Lung (tissue), 12 donors: ENCODE results near the gene RTL5. TPM values are rescaled to one million over a fixed set of nuclear protein-coding genes. Genes with fewer than 3 reads are reported as not detected.

Experiments used
- ATAC-seq: fragments of 200-7000 bp; cut with Tn5 transposase; one replicate; pipeline ENCODE4 v1.9.1; 2020; ENCODE audit warnings: moderate number of reproducible peaks; ENCODE audit not compliant: insufficient read depth, low FRiP score
- DNase-seq, 3 donors: peaks; one replicate each; pipeline ENCODE4 v3.0.0-alpha.2; 2013 to 2017
- H3K27ac ChIP-seq, 2 donors: one replicate each; pipeline ENCODE4 v1.5.1; 2013; ENCODE audit warnings: mild to moderate bottlenecking in 2 of 2, moderate library complexity in 2 of 2, control low read depth in 1 of 2, inconsistent platforms in 1 of 2, low read depth in 1 of 2, low read length in 1 of 2
- H3K27me3 ChIP-seq, 3 donors: one replicate each; pipeline ENCODE4 v1.5.1; 2013; ENCODE audit warnings: low read length in 2 of 3; ENCODE audit not compliant: control insufficient read depth in 3 of 3, insufficient read depth in 3 of 3
- H3K36me3 ChIP-seq, 4 donors: one replicate each; pipeline ENCODE4 v1.5.1; 2013; ENCODE audit warnings: low read length in 4 of 4, mild to moderate bottlenecking in 1 of 4, moderate library complexity in 1 of 4; ENCODE audit not compliant: control insufficient read depth in 4 of 4, insufficient read depth in 4 of 4
- H3K4me1 ChIP-seq, 5 donors: one replicate each; pipeline ENCODE4 v1.5.1; 2013; ENCODE audit warnings: low read length in 5 of 5, mild to moderate bottlenecking in 2 of 5, moderate library complexity in 1 of 5; ENCODE audit not compliant: control insufficient read depth in 5 of 5, insufficient read depth in 5 of 5
- H3K4me3 ChIP-seq: one replicate; pipeline ENCODE4 v1.5.1; 2013; ENCODE audit warnings: mild to moderate bottlenecking, control low read depth, moderate library complexity
- H3K9ac ChIP-seq, 2 donors: one replicate each; pipeline ENCODE4 v1.5.1; 2013; ENCODE audit warnings: low read length in 2 of 2, control low read depth in 1 of 2; ENCODE audit not compliant: insufficient read depth in 1 of 2
- H3K9me3 ChIP-seq, 4 donors: one replicate each; pipeline ENCODE4 v1.5.1; 2013; ENCODE audit warnings: low read length in 3 of 4, mild to moderate bottlenecking in 1 of 4, moderate library complexity in 1 of 4; ENCODE audit not compliant: control insufficient read depth in 4 of 4, insufficient read depth in 3 of 4
- WGBS, 2 donors: extraction: QIAGEN DNeasy Blood & Tissue Kit; methylation state at CpG; one replicate each; pipeline ENCODE4 v1.1.7; 2013; 5-methylcytosine and 5-hydroxymethylcytosine counted together
- polyA plus RNA-seq, 2 donors: library from polyadenylated mRNA; stranded (reverse); fragments of 200-250 nt; gene quantifications; one replicate each; pipeline ENCODE4 v1.2.1, GENCODE V29; 2013
- total RNA-seq, 2 donors: library from RNA; depleted of rRNA in 1 of 2; stranded (reverse); fragments of >200 nt in 1 of 2; gene quantifications; one replicate each; pipeline ENCODE4 v1.2.1, GENCODE V29; 2014 to 2021
- TF ChIP-seq, protein P1 (sequence below): IDR thresholded peaks from 2 replicates; pipeline ENCODE4 v1.5.1; 2012; ENCODE audit warnings: mild to moderate bottlenecking; ENCODE audit errors: control extremely low read depth, extremely low read depth
- donor health status: control.
- donor health status: control.
- donor health status: Bipolar disorder and iron deficiency.
- donor health status: healthy.
- donor health status: DM: yes; HTN: yes; CAD: no.

RTL5 gene
- total and polyA plus RNA-seq, 4 donors, result 2.8 to 8.3 (median 5.6) TPM

DNA sequence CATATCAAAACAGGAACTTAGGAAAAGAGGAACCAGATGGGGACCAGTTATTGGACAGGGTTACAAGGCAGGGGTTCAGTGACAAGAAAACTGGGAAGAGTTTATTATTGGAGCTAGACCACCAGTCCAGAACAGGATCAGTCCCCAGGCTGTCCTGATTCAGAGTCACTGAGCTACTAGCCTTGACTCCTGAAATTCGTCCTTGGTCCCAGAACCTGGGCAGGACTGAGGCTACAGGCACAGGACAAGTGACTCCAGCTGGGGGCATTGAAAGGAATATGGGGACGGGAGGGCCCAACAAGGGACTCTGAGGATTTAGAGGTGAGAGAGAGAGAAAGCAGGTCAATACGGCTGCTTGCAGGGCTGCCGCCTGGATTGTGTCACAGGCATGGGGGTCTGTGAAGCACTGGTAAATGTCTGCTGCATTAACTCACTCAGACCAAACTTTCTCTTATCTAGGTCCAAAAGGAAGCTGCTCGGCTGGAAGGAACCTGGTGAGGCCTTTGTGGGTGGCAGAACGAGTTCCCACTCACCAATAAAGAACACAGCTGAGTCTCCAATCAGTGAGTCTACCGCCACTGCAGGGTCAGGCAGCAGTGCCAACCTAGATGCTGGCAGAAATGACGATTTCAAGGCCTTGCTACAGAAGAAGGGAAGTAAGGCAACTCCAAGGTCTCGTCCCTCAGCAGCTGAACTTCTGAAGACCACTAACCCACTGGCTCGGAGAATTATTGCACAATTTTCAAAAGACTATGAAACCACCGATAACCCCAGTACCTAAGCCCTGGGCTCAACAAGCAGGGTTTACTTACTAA, 11.3 kb upstream of the RTL5 start:
- TF ChIP-seq, protein P1, sequence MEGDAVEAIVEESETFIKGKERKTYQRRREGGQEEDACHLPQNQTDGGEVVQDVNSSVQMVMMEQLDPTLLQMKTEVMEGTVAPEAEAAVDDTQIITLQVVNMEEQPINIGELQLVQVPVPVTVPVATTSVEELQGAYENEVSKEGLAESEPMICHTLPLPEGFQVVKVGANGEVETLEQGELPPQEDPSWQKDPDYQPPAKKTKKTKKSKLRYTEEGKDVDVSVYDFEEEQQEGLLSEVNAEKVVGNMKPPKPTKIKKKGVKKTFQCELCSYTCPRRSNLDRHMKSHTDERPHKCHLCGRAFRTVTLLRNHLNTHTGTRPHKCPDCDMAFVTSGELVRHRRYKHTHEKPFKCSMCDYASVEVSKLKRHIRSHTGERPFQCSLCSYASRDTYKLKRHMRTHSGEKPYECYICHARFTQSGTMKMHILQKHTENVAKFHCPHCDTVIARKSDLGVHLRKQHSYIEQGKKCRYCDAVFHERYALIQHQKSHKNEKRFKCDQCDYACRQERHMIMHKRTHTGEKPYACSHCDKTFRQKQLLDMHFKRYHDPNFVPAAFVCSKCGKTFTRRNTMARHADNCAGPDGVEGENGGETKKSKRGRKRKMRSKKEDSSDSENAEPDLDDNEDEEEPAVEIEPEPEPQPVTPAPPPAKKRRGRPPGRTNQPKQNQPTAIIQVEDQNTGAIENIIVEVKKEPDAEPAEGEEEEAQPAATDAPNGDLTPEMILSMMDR, result no peak
- H3K27me3 ChIP-seq, result peaks cover 0 to 28% (median 13%) of the 10 kb centered on the region in 3 donors
- WGBS, 2 donors, result 47 to 60% methylated on average over 11 of the region's 11 CpGs
- no peaks in the 10 kb centered on the region for H3K9me3 ChIP-seq
- H3K9ac ChIP-seq, result no peak overlapping the region
- H3K4me3 ChIP-seq, result no peak overlapping the region
- no peak for DNase-seq
- H3K4me1 ChIP-seq, result no peaks in the 10 kb centered on the region
- peaks cover 0 to 2% (median 0%) of the 10 kb centered on the region in 4 donors for H3K36me3 ChIP-seq
- no peak for ATAC-seq
- H3K27ac ChIP-seq, result no peak overlapping the region

DNA sequence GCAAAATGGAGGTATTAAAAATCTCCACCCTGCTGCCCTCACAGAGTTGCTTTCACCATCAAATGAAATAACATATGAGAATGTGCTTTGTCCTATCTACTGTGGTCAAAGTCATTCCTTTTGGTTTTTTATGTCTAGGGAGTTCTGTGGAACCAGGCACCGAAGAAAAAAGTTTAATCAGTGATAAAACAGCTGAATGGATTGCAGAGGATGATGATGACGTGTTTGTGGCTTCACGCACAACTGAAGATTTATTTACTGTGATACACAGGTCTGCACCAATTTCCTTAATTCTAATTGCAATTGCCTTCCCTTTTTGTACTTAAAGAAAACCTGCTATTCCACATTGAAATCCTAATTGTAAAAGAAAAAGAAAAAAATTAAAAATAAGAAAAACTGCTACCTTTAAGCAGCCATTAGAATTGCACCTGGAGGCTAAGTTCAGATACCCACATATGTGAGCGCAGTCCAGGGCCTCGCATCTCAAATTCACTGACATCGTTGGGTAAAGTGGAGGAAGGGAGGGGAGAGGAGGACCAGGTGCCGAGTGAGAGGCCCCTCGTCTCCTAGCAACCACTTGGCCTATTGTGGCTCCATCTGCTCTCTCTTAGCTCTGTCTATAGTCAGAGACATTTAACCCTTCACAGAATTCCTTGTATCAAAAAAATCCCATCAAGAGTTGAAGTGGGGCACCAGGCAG, 10.5 kb upstream of the RTL5 start:
- no peak for ATAC-seq
- peaks cover 0 to 2% (median 0%) of the 10 kb centered on the region in 4 donors for H3K36me3 ChIP-seq
- H3K4me3 ChIP-seq, result no peak overlapping the region
- no peak overlapping the region for H3K9ac ChIP-seq
- peak; percentile 45 to 65 (median 64) for DNase-seq
- no peak overlapping the region for H3K27ac ChIP-seq
- no peaks in the 10 kb centered on the region for H3K9me3 ChIP-seq
- H3K27me3 ChIP-seq, result peaks cover 0 to 23% (median 13%) of the 10 kb centered on the region in 3 donors
- TF ChIP-seq, protein P1, result no peak
- WGBS, 2 donors, result 41 to 56% methylated on average over 7 to 8 of the region's 8 CpGs
- no peaks in the 10 kb centered on the region for H3K4me1 ChIP-seq

DNA sequence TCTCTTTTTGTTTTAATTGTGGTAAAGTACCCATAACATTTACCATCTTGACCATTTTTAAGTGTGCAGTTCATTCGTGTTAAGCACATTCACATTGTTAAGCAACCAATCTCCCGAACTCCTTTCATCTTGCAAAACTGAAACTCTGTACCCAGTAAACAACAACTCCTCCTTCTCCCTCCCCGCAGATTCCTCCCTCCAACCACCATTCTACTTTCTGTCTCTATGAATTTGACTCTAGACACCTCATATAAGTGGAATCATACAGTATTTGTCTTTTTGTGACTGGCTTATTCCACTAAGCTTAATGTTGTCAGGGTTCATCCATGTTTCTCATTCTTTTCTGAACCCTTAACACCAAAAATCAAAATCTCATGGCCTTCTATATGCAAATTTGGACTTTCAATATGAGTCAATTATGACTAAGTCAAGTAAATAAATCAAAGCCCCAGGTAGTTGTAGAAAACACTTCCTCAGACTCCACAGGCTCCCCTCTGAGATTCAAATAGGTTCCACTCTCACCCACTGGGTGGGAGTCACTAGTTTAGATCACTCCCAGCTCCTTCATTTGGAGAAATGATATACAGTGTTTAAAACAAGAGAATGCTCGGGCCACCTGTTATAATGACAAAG, 9.8 kb upstream of the RTL5 start:
- H3K4me1 ChIP-seq, result no peaks in the 10 kb centered on the region
- no peaks in the 10 kb centered on the region for H3K9me3 ChIP-seq
- H3K9ac ChIP-seq, result no peak overlapping the region
- no peak overlapping the region for H3K27ac ChIP-seq
- peaks cover 0 to 18% (median 7%) of the 10 kb centered on the region in 3 donors for H3K27me3 ChIP-seq
- H3K4me3 ChIP-seq, result no peak overlapping the region
- TF ChIP-seq, protein P1, result no peak
- WGBS, 2 donors, result 58 to 80% methylated on average over 4 of the region's 4 CpGs
- ATAC-seq, result no peak
- H3K36me3 ChIP-seq, result peaks cover 0 to 2% (median 0%) of the 10 kb centered on the region in 4 donors
- no peak for DNase-seq
